Erythroblast (primary cell): ENCODE results near the gene PLA2G12A.

Source experiments
- GATA1 ChIP-seq: IDR thresholded peaks from 2 replicates; pipeline ENCODE4 v1.6.1; 2011; ENCODE audit warnings: low read depth, mild to moderate bottlenecking, control low read depth, low read length, moderate library complexity
- POLR2A ChIP-seq: IDR thresholded peaks from 2 replicates; pipeline ENCODE4 v1.6.1; 2011; ENCODE audit warnings: mild to moderate bottlenecking, low read length

DNA sequence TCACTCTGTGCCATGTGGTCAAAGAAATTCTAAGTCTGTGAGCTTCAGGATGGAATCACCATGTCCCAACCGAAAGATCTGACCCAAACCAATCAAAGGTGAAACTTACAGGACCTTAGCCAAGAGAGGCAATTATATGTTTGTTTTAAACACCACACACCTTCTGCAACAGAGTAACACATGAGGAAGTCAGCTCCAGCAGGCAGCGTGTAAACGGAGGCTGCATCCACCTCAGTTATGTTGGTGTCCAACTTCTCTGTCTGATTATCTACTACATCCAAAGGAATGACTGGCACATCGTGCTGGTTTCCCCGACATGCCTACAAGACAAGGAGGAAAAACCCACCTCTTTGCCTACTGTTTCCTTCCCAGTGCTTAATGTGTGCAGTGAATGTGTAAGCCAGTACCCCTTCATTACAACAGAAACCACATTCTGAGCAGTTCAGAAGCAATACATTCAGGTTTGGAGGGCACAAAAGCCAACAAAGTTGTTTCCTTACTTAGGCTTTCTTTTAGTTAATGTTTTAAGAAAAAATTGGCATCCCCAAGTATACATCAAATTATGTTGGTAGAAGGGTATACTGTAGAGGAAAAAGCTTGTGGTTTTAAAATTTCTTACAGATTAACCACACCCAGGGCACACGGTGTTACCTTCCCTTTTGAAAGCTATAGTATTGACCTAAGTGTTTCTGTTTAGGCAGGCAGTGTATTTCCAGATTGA, 39.0 kb downstream of the PLA2G12A start:
- no peak for TF ChIP-seq POLR2A
- TF ChIP-seq GATA1: no peak
